ENCODE results near the gene TMEM43. TPM values are rescaled to one million over a fixed set of nuclear protein-coding genes. Genes with fewer than 3 reads are reported as not detected.

The TMEM43 gene
- total RNA-seq, 1 donor from 2014 or later = 103 TPM

GRCh38 chr3:14151471-14152083 lies 26.7 kb downstream of the TMEM43 start:
- DNase-seq = no peak

DNA sequence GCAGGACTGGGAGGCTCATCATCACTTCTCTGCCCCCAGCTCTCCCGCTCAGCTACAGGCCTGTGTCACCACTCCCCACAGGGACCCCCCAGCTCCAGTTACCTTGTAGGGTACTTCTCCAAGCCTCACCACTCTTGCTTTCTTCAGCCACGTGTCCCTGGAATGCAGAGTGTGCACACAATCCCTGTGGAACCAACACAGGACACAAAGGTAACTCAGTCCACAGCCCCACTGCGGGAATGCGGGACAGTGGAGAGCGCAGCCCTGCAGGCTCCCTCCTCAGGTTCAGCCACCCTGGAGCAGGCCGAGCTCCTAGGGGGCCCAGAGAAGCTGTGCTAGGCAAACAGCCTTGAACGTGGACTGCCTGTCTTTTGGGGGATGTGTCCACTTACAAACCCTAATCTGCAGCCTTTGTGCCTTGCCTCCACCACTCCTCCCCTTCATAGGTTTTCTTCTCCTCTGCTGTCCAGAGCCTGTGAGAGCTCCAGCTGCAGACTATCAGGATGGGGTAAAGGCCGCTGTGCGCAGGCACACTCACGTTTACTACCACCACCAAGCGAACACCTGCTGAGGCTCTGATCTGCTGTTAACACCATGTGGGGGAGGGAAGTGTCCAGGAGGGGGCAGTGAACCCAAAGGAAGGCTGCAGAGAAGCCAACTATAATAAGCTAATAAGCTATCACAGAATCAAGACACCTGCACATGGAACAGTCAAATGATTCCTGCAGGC lies 27.5 kb downstream of the TMEM43 start:
- DNase-seq = no peak

DNA sequence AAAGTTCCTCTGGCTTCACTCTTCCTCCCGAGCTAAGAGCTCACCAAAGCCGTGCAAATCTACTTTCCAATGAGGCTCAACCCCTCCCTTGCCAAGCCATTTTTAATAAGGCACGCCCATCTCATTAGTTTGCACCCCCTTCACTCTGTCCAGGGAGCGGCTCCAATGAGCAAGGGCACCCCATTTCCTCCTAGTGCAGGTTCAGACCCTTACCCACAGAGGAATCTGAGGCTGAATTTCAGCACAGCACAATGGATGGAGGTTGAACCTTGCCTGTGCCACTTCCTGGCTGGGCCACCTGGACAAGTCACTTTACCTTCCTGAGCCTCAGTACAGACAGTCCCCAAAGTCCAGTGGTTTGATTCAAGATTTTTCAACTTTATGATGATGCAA lies 28.1 kb downstream of the TMEM43 start:
- DNase-seq = no peak

GRCh38 chr3:14153663-14154062 lies 28.8 kb downstream of the TMEM43 start:
- no peak for DNase-seq

DNA sequence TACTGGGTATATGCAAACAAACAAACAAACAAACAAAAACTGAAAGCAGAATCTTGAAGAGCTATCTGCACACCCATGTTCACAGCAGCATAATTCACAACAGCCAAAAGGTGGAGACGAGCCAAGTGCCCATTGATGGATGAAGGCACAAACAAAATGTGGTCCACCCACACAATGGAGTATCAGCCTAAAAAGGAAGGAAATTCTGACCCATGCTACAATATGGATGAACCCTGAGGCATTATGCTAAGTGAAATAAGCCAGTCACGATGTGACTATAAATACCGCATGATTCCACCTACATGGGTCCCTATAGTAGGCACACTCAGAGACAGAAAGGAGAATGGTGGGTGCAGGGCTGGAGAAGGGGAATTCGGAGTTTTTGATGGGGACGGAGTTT lies 29.4 kb downstream of the TMEM43 start:
- no peak for DNase-seq

DNA sequence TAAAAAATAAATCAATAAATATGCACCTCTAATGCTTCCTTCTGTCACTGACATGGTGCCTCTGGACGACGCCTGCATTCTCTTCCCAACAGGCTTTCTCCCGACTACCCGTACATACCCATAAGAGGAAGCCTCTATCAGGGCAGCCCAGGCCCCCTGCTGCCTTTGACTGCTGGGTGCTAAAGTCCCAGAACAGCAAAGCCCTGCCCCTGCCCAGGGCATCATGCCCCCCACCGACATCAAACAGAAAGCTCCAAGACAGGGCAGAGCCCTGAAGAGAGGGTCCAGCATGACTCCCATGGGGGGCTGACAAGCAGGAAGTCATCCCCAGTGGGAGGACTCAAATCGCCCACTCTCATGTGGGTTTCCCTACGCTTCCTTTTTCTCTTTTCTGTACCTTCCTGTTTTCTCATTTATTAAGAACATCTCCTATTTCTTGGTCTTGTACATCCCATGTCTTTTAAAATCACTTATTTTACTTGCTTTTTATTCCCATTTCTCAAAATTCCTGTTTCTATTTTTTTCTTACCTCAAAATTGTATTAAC lies 30.1 kb downstream of the TMEM43 start:
- DNase-seq = no peak

DNA sequence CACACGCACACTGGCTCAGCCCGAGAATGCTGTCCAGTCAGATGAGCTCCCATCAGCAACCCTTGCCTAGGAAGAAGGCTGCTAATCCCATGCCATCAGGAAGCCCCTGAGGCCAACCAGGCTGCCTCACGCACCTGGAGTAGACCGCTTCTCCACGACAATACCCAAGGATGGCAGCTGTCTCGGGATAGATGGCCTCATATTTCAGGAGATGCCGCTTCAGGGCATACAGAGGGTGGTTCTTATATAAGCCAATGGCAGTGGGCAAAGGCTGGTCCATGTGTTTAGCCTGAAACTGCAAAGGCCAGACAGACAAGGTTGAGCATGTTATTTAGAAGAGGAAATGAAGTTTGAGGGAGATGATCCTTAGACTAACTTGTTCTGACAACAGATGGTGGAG lies 31.3 kb downstream of the TMEM43 start:
- DNase-seq = no peak

DNA sequence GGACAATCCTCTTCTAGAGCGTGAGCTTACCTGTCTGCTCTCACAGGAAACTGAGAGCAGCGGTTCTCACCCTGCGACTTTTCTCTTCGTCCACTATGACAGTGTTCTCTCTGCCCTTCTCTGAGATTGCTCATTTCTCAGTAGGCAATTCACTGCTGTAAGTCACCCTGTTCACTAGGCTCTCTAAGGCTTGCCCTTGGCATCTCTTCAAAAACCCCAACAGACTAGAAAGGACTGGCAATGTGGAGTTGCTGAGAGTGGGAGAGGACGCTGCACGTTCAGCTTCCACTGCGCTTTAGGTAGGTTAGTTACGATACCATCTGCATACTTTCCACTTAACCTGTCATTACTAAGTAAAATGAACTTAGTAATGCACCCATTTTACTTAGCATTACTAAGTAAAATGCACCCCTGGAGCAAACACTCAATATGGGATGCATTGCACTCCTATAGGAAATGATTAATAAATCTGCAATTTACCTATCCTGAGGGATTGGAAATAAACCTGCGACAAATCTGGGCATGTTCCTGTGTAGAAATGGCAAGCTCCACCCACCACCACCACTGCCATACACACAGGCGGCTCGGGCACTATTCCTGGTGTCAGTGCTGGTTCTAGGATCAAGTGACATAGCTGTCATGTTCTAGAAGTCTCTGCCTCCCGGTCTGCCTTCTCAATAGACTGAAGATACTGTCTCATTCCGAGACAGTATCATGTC lies 32.1 kb downstream of the TMEM43 start:
- DNase-seq = no peak

- DNase-seq = no peak
Measured at GRCh38 chr3:14157951-14158350, 33.1 kb downstream of the TMEM43 start.

DNA sequence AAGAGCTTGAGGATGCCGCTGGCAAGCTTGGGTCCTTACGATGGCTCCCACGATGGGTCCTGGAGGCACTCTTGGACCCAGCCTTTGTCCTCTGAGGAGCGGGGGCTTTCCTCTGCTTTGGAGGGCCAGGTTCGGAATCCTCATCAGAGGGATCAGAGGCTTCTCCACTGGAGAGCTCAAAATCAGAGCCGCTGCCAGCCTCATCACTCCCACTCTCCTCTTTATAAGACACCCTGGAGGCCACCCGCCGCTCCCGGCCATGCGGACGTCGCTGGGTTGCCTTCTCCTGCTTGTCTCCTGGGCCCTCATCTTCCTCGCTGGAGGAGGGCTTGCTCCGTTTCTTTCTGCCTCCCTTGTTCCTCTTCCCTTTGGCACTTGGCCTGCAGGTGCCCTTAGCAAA lies 33.5 kb downstream of the TMEM43 start:
- DNase-seq = no peak

DNA sequence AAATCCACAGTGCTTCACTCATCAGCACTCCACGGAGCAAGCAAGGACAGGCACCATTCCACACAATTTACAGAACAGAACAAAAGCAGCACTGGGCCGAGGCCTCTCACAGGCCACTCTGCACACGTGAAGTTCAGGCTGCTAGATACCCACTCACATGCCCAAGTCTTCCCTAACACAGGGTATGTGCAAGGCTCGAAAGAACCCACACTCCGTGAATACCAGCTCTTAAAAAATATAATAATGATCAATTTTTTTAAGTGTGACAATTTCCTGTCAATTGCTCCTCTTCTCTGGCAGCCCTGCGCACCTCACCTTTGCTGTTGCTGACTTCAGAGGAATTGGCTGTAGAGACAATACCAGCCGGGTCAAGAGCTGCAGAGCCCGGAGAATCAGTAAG lies 34.6 kb downstream of the TMEM43 start:
- DNase-seq = no peak

- no peak for DNase-seq
Measured at GRCh38 chr3:14161282-14161681, 36.4 kb downstream of the TMEM43 start.

DNA sequence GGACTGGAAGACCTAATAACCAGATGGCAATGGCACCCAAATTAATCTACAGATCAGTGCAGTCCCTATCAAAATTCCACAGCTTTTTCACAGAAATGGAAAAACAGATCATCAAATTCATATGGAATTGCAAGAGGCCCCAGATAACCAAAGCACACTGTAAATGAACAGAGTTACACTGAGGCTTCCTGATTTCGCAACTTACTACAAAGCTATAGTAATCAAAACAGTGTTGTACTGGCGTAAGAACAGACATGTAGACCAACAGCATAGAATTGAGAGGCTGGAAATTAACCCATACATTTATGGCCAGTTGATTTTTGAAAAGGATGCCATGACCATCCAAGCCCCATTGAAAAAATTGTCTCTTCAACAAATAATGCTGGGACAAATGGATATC lies 37.3 kb downstream of the TMEM43 start:
- DNase-seq = no peak

GRCh38 chr3:14166877-14167603 lies 42.2 kb downstream of the TMEM43 start:
- DNase-seq = no peak

DNA sequence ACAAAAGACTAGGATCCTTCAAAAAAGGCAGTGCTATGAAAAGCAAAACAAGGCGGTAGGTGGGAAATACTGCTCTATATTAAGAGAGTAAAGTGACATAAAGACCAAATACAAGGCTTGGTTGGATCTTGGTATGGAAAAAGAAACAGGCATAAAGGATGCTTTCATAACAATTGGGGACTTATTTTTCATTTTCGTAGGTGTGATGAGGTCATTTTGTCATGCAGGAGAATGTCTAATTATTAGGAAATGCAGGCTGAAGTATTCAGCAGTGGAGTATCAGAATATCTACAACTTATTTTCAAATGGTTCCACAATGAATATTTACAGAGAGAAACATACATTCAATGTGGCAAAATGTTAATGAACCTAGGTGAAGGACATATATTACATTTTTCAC lies 44.6 kb downstream of the TMEM43 start:
- no peak for DNase-seq

GRCh38 chr3:14169871-14170270 lies 45.0 kb downstream of the TMEM43 start:
- no peak for DNase-seq

DNA sequence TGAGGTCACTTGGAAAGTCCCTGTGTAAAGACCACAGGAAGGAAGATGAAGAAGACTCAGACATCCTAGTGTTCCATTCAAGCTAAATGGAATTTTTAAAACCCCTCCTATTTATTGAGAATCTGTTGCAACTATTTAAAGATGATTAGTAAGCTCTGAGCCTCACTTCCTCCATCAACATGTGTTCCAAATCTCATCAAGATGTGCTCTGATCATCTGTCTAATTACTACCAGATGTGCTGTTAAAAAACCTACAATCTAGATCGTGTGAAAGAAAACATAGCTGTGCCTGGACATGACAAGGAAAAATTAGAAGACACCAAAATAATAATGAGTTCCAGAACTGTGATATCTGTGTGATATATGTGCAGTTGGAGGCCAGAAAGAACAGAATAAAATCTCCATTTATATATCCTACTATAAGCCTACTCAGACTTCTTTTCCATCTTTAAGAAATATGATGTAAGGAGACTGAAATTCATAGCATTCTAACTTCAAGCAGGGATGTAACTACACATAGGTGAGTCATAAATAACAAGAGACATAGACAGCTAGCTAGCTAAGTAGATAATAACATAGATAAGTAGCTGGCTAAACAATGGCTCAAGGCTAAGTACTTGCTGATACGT lies 45.8 kb downstream of the TMEM43 start:
- no peak for DNase-seq

GRCh38 chr3:14172496-14172895 lies 47.6 kb downstream of the TMEM43 start:
- no peak for DNase-seq

GRCh38 chr3:14174483-14174882 lies 49.6 kb downstream of the TMEM43 start:
- no peak for DNase-seq

GRCh38 chr3:14175383-14176037 lies 50.7 kb downstream of the TMEM43 start:
- no peak for DNase-seq

- DNase-seq = no peak
Measured at GRCh38 chr3:14177580-14178246, 52.9 kb downstream of the TMEM43 start.
